H1 (cell line): ENCODE data around the gene IFNAR2. TPM values are rescaled to one million over a fixed set of nuclear protein-coding genes. Genes with fewer than 3 reads are reported as not detected.

Experiments used
- ASH2L ChIP-seq: fragments of 200-600, 300-600 bp; sonication (generic); IDR thresholded peaks from one replicate; pipeline ENCODE4 v1.7.1; 2017; ENCODE audit warnings: low read length
- CHD2 ChIP-seq: IDR thresholded peaks from 2 replicates; pipeline ENCODE4 v1.6.1; 2012; ENCODE audit warnings: low read length, improper control_type of control experiment
- KDM4A ChIP-seq: IDR thresholded peaks from one replicate; pipeline ENCODE4 v1.7.1; 2012; ENCODE audit warnings: low read depth, mild to moderate bottlenecking, moderate library complexity, low read length, inconsistent platforms; ENCODE audit not compliant: severe bottlenecking
- POU5F1 ChIP-seq: IDR thresholded peaks from 2 replicates; pipeline ENCODE4 v1.6.1; 2011; ENCODE audit warnings: low read depth, mild to moderate bottlenecking, low read length, moderate library complexity
- RFX5 ChIP-seq: IDR thresholded peaks from 2 replicates; pipeline ENCODE4 v1.6.1; 2011; ENCODE audit warnings: low read depth, low read length, improper control_type of control experiment, borderline replicate concordance
- TAF1 ChIP-seq: IDR thresholded peaks from 2 replicates; pipeline ENCODE4 v1.6.1; 2011; ENCODE audit warnings: mild to moderate bottlenecking, low read depth, low read length
- TBP ChIP-seq: IDR thresholded peaks from 2 replicates; pipeline ENCODE4 v1.6.1; 2011; ENCODE audit warnings: low read depth, low read length, improper control_type of control experiment
- polyA plus RNA-seq, 7 experiments: library from polyadenylated mRNA; depleted of rRNA in 3 of 7; stranded (reverse) in 5 of 7; unstranded in 2 of 7; fragments of >200 nt in 5 of 7; fragments of 200-250 nt in 2 of 7; gene quantifications; 1 replicate in 5 of 7; 2 replicates in 1 of 7; 4 replicates in 1 of 7; pipeline versions ENCODE4 v1.2.1 to v1.2.3, GENCODE V29; 2011 to 2013; ENCODE audit warnings: missing spikeins in 2 of 7, mixed read lengths in 2 of 7
- total RNA-seq: library from RNA; stranded (reverse); fragmentation: NEBNext Ultra II Directional; extraction: Animal tissue kit (Norgen Biotek cat#: 25700); gene quantifications from 2 replicates; pipeline ENCODE4 v1.2.1, GENCODE V29; 2021
- TF ChIP-seq, protein P1 (sequence below): fragments of 300-600 bp; sonication (generic); IDR thresholded peaks from 2 replicates; pipeline ENCODE4 v1.7.1; 2012; ENCODE audit warnings: low read length, moderate library complexity, mild to moderate bottlenecking, inconsistent platforms; ENCODE audit not compliant: insufficient replicate concordance

IFNAR2 gene
- total and polyA plus RNA-seq, 2 of the 8 experiments (the other 6 are each of a cell fraction or from before 2014, with no cell fraction given) = 12.2 to 16.1 TPM

GRCh38 chr21:33185852-33186251 lies 43.9 kb upstream of the IFNAR2 start (continued):
- TF ChIP-seq, protein P1, sequence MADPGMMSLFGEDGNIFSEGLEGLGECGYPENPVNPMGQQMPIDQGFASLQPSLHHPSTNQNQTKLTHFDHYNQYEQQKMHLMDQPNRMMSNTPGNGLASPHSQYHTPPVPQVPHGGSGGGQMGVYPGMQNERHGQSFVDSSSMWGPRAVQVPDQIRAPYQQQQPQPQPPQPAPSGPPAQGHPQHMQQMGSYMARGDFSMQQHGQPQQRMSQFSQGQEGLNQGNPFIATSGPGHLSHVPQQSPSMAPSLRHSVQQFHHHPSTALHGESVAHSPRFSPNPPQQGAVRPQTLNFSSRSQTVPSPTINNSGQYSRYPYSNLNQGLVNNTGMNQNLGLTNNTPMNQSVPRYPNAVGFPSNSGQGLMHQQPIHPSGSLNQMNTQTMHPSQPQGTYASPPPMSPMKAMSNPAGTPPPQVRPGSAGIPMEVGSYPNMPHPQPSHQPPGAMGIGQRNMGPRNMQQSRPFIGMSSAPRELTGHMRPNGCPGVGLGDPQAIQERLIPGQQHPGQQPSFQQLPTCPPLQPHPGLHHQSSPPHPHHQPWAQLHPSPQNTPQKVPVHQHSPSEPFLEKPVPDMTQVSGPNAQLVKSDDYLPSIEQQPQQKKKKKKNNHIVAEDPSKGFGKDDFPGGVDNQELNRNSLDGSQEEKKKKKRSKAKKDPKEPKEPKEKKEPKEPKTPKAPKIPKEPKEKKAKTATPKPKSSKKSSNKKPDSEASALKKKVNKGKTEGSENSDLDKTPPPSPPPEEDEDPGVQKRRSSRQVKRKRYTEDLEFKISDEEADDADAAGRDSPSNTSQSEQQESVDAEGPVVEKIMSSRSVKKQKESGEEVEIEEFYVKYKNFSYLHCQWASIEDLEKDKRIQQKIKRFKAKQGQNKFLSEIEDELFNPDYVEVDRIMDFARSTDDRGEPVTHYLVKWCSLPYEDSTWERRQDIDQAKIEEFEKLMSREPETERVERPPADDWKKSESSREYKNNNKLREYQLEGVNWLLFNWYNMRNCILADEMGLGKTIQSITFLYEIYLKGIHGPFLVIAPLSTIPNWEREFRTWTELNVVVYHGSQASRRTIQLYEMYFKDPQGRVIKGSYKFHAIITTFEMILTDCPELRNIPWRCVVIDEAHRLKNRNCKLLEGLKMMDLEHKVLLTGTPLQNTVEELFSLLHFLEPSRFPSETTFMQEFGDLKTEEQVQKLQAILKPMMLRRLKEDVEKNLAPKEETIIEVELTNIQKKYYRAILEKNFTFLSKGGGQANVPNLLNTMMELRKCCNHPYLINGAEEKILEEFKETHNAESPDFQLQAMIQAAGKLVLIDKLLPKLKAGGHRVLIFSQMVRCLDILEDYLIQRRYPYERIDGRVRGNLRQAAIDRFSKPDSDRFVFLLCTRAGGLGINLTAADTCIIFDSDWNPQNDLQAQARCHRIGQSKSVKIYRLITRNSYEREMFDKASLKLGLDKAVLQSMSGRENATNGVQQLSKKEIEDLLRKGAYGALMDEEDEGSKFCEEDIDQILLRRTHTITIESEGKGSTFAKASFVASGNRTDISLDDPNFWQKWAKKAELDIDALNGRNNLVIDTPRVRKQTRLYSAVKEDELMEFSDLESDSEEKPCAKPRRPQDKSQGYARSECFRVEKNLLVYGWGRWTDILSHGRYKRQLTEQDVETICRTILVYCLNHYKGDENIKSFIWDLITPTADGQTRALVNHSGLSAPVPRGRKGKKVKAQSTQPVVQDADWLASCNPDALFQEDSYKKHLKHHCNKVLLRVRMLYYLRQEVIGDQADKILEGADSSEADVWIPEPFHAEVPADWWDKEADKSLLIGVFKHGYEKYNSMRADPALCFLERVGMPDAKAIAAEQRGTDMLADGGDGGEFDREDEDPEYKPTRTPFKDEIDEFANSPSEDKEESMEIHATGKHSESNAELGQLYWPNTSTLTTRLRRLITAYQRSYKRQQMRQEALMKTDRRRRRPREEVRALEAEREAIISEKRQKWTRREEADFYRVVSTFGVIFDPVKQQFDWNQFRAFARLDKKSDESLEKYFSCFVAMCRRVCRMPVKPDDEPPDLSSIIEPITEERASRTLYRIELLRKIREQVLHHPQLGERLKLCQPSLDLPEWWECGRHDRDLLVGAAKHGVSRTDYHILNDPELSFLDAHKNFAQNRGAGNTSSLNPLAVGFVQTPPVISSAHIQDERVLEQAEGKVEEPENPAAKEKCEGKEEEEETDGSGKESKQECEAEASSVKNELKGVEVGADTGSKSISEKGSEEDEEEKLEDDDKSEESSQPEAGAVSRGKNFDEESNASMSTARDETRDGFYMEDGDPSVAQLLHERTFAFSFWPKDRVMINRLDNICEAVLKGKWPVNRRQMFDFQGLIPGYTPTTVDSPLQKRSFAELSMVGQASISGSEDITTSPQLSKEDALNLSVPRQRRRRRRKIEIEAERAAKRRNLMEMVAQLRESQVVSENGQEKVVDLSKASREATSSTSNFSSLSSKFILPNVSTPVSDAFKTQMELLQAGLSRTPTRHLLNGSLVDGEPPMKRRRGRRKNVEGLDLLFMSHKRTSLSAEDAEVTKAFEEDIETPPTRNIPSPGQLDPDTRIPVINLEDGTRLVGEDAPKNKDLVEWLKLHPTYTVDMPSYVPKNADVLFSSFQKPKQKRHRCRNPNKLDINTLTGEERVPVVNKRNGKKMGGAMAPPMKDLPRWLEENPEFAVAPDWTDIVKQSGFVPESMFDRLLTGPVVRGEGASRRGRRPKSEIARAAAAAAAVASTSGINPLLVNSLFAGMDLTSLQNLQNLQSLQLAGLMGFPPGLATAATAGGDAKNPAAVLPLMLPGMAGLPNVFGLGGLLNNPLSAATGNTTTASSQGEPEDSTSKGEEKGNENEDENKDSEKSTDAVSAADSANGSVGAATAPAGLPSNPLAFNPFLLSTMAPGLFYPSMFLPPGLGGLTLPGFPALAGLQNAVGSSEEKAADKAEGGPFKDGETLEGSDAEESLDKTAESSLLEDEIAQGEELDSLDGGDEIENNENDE = no peak
- no peak for TF ChIP-seq TAF1
- TF ChIP-seq RFX5 = no peak
- TF ChIP-seq TBP = no peak
- no peak for TF ChIP-seq KDM4A
- TF ChIP-seq ASH2L = no peak
- TF ChIP-seq POU5F1 = no peak
- no peak for TF ChIP-seq CHD2
